Trophoblast cell (in vitro differentiated cells and primary cell): ENCODE measurements around the gene REXO2.

Experiments used
- DNase-seq, 2 donors: peaks; one replicate each; pipeline ENCODE4 v3.0.0-alpha.2; 2016
- H2AFZ ChIP-seq: 2 replicates; pipeline ENCODE4 v1.6.1; 2013; ENCODE audit warnings: low read length, moderate library complexity, mild to moderate bottlenecking; ENCODE audit not compliant: insufficient read depth, poor library complexity
- H2AK5ac ChIP-seq: 2 replicates; pipeline ENCODE4 v1.6.1; 2013; ENCODE audit warnings: mild to moderate bottlenecking, low read length
- H2BK120ac ChIP-seq: 2 replicates; pipeline ENCODE4 v1.6.1; 2013; ENCODE audit warnings: low read length, mild to moderate bottlenecking, moderate library complexity; ENCODE audit not compliant: insufficient read depth, poor library complexity
- H2BK12ac ChIP-seq: 2 replicates; pipeline ENCODE4 v1.6.1; 2013; ENCODE audit warnings: mild to moderate bottlenecking, low read length, moderate library complexity
- H2BK5ac ChIP-seq: 2 replicates; pipeline ENCODE4 v1.6.1; 2013; ENCODE audit warnings: low read length, low read depth, moderate library complexity, mild to moderate bottlenecking; ENCODE audit not compliant: poor library complexity
- H3K14ac ChIP-seq: 2 replicates; pipeline ENCODE4 v1.6.1; 2013; ENCODE audit warnings: mild to moderate bottlenecking, low read length
- H3K18ac ChIP-seq: 2 replicates; pipeline ENCODE4 v1.6.1; 2013; ENCODE audit warnings: mild to moderate bottlenecking, low read length
- H3K23ac ChIP-seq: 2 replicates; pipeline ENCODE4 v1.6.1; 2013; ENCODE audit warnings: low read length
- H3K27ac ChIP-seq: 2 replicates; pipeline ENCODE4 v1.5.1; 2013; ENCODE audit warnings: low read depth, mild to moderate bottlenecking, inconsistent platforms, low read length, moderate library complexity
- H3K27me3 ChIP-seq: 2 replicates; pipeline ENCODE4 v1.6.1; 2013; ENCODE audit warnings: inconsistent platforms, mild to moderate bottlenecking, low read length, moderate library complexity; ENCODE audit not compliant: insufficient read depth
- H3K36me3 ChIP-seq, 2 experiments: 1 replicate in 1 of 2; 2 replicates in 1 of 2; pipeline ENCODE4 v1.6.1; 2013; ENCODE audit warnings: low read length in 2 of 2, mild to moderate bottlenecking in 2 of 2, moderate library complexity in 1 of 2; ENCODE audit not compliant: insufficient read depth in 2 of 2, control insufficient read depth in 1 of 2
- H3K4ac ChIP-seq: 2 replicates; pipeline ENCODE4 v1.6.1; 2013; ENCODE audit warnings: low read depth, mild to moderate bottlenecking, low read length, moderate library complexity
- H3K4me1 ChIP-seq, 2 experiments: 1 replicate in 1 of 2; 2 replicates in 1 of 2; pipeline ENCODE4 v1.6.1; 2013; ENCODE audit warnings: low read length in 2 of 2, mild to moderate bottlenecking in 2 of 2, moderate library complexity in 1 of 2; ENCODE audit not compliant: insufficient read depth in 2 of 2, control insufficient read depth in 1 of 2
- H3K4me2 ChIP-seq: 2 replicates; pipeline ENCODE4 v1.6.1; 2013; ENCODE audit warnings: inconsistent platforms, mild to moderate bottlenecking, low read length, moderate library complexity
- H3K4me3 ChIP-seq: 2 replicates; pipeline ENCODE4 v1.5.1; 2013; ENCODE audit warnings: mild to moderate bottlenecking, low read depth, low read length, inconsistent platforms
- H3K79me1 ChIP-seq: one replicate; pipeline ENCODE4 v1.6.1; 2013; ENCODE audit warnings: low read length
- H3K79me2 ChIP-seq: 2 replicates; pipeline ENCODE4 v1.6.1; 2013; ENCODE audit warnings: low read length, mild to moderate bottlenecking; ENCODE audit not compliant: control insufficient read depth, insufficient read depth, poor library complexity
- H3K9ac ChIP-seq: 2 replicates; pipeline ENCODE4 v1.6.1; 2013; ENCODE audit warnings: mild to moderate bottlenecking, low read length
- H3K9me3 ChIP-seq: 2 replicates; pipeline ENCODE4 v1.6.1; 2013; ENCODE audit warnings: low read depth, mild to moderate bottlenecking, control low read depth, inconsistent platforms, low read length; ENCODE audit not compliant: insufficient read depth
- H4K12ac ChIP-seq: 2 replicates; pipeline ENCODE4 v1.6.1; 2013; ENCODE audit warnings: low read depth, mild to moderate bottlenecking, low read length, moderate library complexity
- H4K8ac ChIP-seq: 2 replicates; pipeline ENCODE4 v1.6.1; 2013; ENCODE audit warnings: low read depth, mild to moderate bottlenecking, low read length, moderate library complexity
- H4K91ac ChIP-seq: one replicate; pipeline ENCODE4 v1.6.1; 2013; ENCODE audit warnings: low read depth, mild to moderate bottlenecking, low read length, moderate library complexity
- WGBS: extraction: QIAGEN DNeasy Blood & Tissue Kit; methylation state at CpG from one replicate; pipeline ENCODE4 v1.1.7; 2013; ENCODE audit warnings: missing lambda C conversion rate; ENCODE audit not compliant: insufficient read length, insufficient coverage; ENCODE audit errors: extremely low coverage; 5-methylcytosine and 5-hydroxymethylcytosine counted together

The REXO2 gene

GRCh38 chr11:114416441-114416961, 22.8 kb upstream of the REXO2 start:
- H2BK120ac ChIP-seq, result no peak overlapping the region
- H3K4me3 ChIP-seq, result no peak overlapping the region
- no peaks in the 10 kb centered on the region for H3K9me3 ChIP-seq
- no peak overlapping the region for H3K27ac ChIP-seq
- H2AK5ac ChIP-seq, result no peak overlapping the region
- H3K36me3 ChIP-seq, result peaks cover 10 to 15% of the 10 kb centered on the region in 2 experiments
- H4K12ac ChIP-seq, result no peak overlapping the region
- no peaks in the 10 kb centered on the region for H3K79me2 ChIP-seq
- H3K27me3 ChIP-seq, result no peaks in the 10 kb centered on the region
- H3K4me2 ChIP-seq, result no peak overlapping the region
- H2BK12ac ChIP-seq, result no peak overlapping the region
- no peak overlapping the region for H4K8ac ChIP-seq
- no peaks in the 10 kb centered on the region for H3K79me1 ChIP-seq
- H3K23ac ChIP-seq, result no peak overlapping the region
- no peak overlapping the region for H3K18ac ChIP-seq
- H3K4ac ChIP-seq, result no peak overlapping the region
- no peak overlapping the region for H3K14ac ChIP-seq
- no peaks in the 10 kb centered on the region for H3K4me1 ChIP-seq
- DNase-seq, result peak; percentile 77 to 81
- H2AFZ ChIP-seq, result no peak overlapping the region
- no peak overlapping the region for H4K91ac ChIP-seq
- no peak overlapping the region for H3K9ac ChIP-seq
- no peak overlapping the region for H2BK5ac ChIP-seq

GRCh38 chr11:114426280-114426679, 13.0 kb upstream of the REXO2 start:
- H3K27ac ChIP-seq, result no peak overlapping the region
- no peak overlapping the region for H2BK5ac ChIP-seq
- H2BK120ac ChIP-seq, result no peak overlapping the region
- no peak overlapping the region for H3K4ac ChIP-seq
- no peak overlapping the region for H3K14ac ChIP-seq
- peaks cover 2 to 5% of the 10 kb centered on the region in 2 experiments for H3K4me1 ChIP-seq
- no peak overlapping the region for H3K18ac ChIP-seq
- H4K91ac ChIP-seq, result no peak overlapping the region
- no peak overlapping the region for H4K8ac ChIP-seq
- no peak overlapping the region for H3K23ac ChIP-seq
- H3K27me3 ChIP-seq, result no peaks in the 10 kb centered on the region
- no peak overlapping the region for H4K12ac ChIP-seq
- H3K36me3 ChIP-seq, result peaks cover 3 to 5% of the 10 kb centered on the region in 2 experiments
- no CpG with 5 or more reads among the region's 4 CpGs for WGBS
- H2BK12ac ChIP-seq, result no peak overlapping the region
- H3K9me3 ChIP-seq, result no peaks in the 10 kb centered on the region
- no peak overlapping the region for H2AK5ac ChIP-seq
- H3K79me2 ChIP-seq, result no peaks in the 10 kb centered on the region
- H3K4me2 ChIP-seq, result no peak overlapping the region
- no peak overlapping the region for H3K9ac ChIP-seq
- DNase-seq, result peak in 1 of 2 donors; percentile 29
- no peaks in the 10 kb centered on the region for H3K79me1 ChIP-seq
- H2AFZ ChIP-seq, result no peak overlapping the region
- no peak overlapping the region for H3K4me3 ChIP-seq

- Histone ChIP-seq H4K91ac (no peak overlapping the region), H3K4me1 (peaks cover 2 to 5% of the 10 kb centered on the region in 2 experiments), H3K9me3 (peaks cover 2% of the 10 kb centered on the region), H3K4me2 (no peak overlapping the region), H2BK12ac (no peak overlapping the region), H3K4ac (no peak overlapping the region), H4K12ac (no peak overlapping the region), H2BK5ac (no peak overlapping the region), H3K27ac (no peak overlapping the region), H2AK5ac (no peak overlapping the region), H3K23ac (no peak overlapping the region), H3K36me3 (peaks cover 4 to 6% of the 10 kb centered on the region in 2 experiments), H3K79me2 (no peaks in the 10 kb centered on the region), H3K9ac (no peak overlapping the region), H4K8ac (no peak overlapping the region), H3K4me3 (no peak overlapping the region), H2BK120ac (no peak overlapping the region), H3K27me3 (no peaks in the 10 kb centered on the region), H3K79me1 (no peaks in the 10 kb centered on the region), H3K18ac (no peak overlapping the region), H3K14ac (no peak overlapping the region), H2AFZ (no peak overlapping the region)
- DNase-seq, result no peak
Observed at GRCh38 chr11:114430290-114430689, 9.0 kb upstream of the REXO2 start.

GRCh38 chr11:114432893-114433292, 6.4 kb upstream of the REXO2 start:
- Histone ChIP-seq H3K36me3 (peaks cover 0 to 4% of the 10 kb centered on the region in 2 experiments), H4K8ac (no peak overlapping the region), H3K4me3 (no peak overlapping the region), H3K4me1 (no peaks in the 10 kb centered on the region), H2AK5ac (no peak overlapping the region), H3K4ac (no peak overlapping the region), H3K18ac (no peak overlapping the region), H3K79me1 (no peaks in the 10 kb centered on the region), H2BK5ac (no peak overlapping the region), H3K9me3 (peaks cover 2% of the 10 kb centered on the region), H2AFZ (no peak overlapping the region), H3K9ac (no peak overlapping the region), H3K79me2 (no peaks in the 10 kb centered on the region), H3K27me3 (no peaks in the 10 kb centered on the region), H3K14ac (no peak overlapping the region), H3K23ac (no peak overlapping the region), H4K91ac (no peak overlapping the region), H2BK120ac (no peak overlapping the region), H2BK12ac (no peak overlapping the region), H4K12ac (no peak overlapping the region), H3K4me2 (no peak overlapping the region), H3K27ac (no peak overlapping the region)
- DNase-seq, result no peak
- no CpG with 5 or more reads among the region's 3 CpGs for WGBS
